ENCODE results near the gene OTULIN.
A peak's percentile ranks its signal among the peaks of the same experiment; 100 is the strongest.

The OTULIN gene

GRCh38 chr5:14696851-14697250 lies 32.3 kb downstream of the OTULIN start:
- DNase-seq, result no peak

GRCh38 chr5:14698495-14698894 lies 34.0 kb downstream of the OTULIN start:
- DNase-seq, result no peak

- no peak for DNase-seq
Measured at GRCh38 chr5:14699159-14699558, 34.6 kb downstream of the OTULIN start.

DNA sequence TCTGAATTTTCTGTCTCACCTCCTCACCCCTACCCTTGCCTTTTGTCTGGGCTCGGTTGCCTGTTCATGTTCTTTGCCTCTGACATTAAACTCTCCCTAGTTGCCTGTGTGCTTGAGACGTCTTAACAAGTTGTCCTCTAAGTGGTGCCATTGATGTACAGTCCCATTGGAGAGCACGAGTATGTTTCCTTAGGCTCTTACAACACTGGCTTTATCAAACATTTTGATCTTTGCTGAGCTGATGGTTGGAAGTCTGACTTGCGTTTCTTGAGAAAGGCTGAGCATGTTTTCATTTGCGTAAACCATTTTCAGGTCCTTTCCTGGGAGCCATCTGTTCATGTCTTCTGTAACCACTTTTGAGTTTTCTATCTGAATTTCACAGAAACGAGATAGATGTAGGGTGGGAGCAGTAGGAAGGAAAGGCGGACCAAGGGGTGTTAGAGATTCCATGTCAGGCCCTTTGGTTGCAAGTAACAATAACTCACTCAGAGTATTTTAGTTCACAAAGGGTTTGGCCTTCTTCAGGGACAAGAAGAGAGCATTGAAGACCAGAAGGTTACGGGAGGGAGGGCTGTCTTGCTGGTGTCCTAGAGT lies 35.4 kb downstream of the OTULIN start:
- no peak for DNase-seq

DNA sequence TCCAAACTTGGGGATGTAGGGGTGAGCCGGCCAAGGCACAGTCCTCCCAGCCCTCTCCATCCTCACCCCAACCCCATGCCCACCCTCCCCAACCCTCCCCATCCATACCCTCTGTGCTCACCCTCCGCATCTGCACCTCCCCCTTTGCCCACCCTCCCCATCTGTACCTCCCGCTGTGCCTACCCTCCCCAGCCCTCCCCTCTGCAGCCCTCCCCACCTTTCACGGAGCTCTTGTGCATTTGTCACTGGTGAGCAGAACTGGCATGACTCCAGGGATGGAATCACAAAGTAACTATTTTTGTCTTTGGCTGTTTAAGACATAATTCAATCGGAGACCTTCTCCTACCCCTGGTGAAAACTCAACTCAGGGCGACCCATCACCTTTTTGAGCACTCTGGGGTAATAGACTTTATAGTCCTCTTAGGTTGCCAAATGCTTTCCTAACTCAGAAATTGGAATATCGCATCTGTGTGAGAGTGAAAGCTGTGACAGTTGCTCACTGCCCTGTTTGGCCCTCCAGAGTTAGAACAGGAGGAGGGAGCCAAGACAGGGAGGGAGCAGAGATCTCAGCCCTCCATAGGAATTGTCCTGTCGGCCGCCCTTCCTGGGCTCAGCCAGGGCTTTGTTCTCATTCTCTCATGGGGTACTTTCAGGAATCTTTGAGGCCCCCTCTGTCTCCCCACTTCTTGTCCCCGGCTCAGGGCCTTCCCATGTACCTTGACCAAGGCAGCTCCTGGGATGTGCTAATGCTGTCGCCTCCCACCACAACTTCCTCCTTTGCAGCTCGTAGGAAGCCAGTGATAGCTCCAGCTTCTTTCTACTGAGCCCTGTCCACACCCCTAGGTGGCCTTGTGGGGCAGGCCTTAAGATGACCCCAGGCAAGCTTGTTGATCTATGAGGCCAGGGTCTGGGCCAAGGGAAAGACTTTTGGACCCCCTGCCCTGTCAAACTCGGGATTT lies 36.2 kb downstream of the OTULIN start:
- DNase-seq, result no peak

GRCh38 chr5:14701556-14701955 lies 37.0 kb downstream of the OTULIN start:
- DNase-seq, result no peak

DNA sequence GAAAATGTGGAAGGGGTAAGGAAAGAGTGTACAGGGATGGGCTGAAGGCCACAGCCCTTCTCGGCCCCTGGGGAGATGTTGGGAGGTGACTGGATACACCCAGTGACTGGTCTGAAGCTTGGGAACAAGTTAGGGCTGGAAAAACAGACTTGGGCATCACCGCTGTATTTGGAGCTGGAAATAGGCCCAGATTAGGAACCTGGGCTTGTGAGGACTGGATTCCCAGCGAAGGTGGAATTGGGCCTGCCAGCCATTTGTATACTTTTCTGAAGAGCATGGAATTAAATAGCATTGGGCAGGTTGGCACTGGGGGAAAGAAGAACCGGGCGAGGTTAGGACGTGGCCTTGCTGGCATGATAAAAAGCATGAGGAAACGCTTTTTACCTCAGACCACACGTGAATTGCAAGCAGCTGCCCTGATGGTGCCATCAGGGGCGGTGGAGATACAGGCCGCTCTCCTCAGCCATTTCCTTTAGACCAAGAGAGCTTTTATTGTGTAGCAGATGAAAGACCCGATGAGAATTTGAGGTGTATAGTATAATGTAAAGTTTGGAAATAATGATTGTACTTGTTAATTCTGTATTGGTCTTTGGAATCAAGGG lies 37.8 kb downstream of the OTULIN start:
- no peak for DNase-seq

DNA sequence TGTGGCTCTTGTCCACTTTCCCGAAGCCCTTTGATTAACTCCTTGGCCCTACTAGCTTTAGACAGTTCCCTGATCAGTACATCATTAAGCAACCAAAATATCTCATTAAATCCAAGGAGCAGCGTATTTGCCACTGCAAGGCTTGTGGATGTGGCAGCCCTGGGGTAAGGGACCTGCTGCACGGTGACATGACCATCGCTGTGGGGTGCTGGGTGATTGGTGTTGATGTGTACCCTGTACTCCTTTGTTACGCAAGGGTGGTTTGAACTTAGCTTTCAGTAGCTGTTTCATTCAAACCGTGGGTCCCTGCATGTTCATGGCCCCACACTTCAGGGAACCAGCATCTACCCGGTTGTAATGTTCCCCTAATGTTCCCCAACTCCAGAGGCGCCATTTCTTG lies 41.0 kb downstream of the OTULIN start:
- DNase-seq, result no peak

GRCh38 chr5:14706615-14707021 lies 42.1 kb downstream of the OTULIN start:
- peak in 1 of 51 donors; percentile 6 for DNase-seq

GRCh38 chr5:14707811-14708390 lies 43.4 kb downstream of the OTULIN start:
- DNase-seq, result peak in 1 of 51 donors; percentile 25

- DNase-seq, result no peak
Measured at GRCh38 chr5:14708551-14708950, 44.0 kb downstream of the OTULIN start.

GRCh38 chr5:14710313-14710994 lies 45.9 kb downstream of the OTULIN start:
- DNase-seq, result no peak

DNA sequence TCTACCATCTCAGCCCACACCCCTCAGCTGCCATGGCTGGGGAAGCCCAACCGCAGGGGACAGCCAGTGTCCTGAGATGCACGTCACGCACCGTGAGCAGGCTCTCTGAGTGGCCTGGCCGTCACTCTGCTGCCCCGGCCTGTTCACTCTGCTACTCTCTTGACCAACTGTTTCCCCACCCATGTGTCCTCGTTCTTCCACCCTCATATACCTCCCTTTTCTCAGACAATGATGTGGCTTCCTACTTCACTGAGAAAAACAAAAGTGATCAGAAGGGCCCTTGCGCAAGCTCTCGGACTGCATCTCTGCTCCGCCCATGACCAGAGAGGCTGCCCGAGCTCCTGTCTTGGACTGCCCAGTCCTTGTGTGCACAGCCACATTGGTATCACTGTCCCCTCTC lies 47.6 kb downstream of the OTULIN start:
- no peak for DNase-seq

DNA sequence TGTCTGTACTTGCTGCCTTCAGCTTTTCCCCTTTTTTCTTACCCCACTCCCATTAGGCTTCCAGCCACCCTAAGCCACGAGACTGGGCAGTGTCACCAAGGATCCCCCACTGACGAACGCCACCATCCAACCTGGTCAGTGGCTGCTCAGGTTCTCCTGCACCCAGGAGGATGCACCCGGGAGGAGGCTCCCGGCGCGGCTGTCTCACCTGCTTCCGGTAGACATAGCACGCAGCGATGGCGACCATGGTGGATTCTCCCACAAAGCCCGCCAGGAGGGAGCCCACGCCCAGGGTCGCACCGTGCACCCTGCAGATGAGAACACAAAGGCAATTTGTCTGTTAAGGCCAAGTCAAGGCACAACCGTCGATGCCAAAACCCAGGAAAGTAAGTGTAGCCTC lies 48.1 kb downstream of the OTULIN start:
- no peak for DNase-seq

GRCh38 chr5:14713476-14714390 lies 49.2 kb downstream of the OTULIN start:
- DNase-seq, result no peak

DNA sequence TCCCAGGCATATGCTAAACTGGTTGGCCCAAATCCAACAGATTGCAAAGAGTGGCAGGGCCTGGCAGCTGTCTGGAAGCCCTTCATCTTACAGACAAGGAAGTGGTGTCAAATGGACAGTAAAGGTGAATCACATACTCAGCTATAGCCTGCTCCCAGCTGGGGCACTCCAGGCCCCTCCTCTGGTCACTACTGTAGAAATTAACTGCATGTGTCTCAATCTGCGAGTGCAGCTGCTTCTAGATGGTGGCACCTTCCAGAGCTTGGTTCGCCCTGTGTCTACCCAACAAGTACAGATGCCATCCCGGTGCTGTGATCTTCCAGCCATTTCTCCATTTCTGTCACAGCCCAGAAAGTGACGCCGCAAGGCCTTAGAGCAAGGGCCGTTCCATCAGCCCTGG lies 50.2 kb downstream of the OTULIN start:
- no peak for DNase-seq

DNA sequence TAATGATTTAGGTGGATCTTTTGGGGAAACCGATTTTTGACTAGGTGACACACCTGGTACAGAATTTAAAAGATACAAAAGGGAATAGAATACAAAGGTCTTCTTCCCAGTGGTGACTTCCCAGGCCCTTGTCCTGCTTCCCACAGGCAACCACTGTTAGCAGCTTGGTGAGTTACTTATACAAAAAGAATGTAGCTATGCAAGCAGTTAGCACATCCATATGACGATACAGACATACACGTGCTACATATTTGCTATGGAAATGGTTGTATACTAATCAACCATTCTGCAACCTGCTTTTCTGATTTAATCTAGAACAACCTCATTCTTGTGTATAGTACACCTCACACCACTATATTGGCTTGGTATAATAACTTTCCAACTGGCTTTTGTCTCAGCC lies 51.0 kb downstream of the OTULIN start:
- no peak for DNase-seq

DNA sequence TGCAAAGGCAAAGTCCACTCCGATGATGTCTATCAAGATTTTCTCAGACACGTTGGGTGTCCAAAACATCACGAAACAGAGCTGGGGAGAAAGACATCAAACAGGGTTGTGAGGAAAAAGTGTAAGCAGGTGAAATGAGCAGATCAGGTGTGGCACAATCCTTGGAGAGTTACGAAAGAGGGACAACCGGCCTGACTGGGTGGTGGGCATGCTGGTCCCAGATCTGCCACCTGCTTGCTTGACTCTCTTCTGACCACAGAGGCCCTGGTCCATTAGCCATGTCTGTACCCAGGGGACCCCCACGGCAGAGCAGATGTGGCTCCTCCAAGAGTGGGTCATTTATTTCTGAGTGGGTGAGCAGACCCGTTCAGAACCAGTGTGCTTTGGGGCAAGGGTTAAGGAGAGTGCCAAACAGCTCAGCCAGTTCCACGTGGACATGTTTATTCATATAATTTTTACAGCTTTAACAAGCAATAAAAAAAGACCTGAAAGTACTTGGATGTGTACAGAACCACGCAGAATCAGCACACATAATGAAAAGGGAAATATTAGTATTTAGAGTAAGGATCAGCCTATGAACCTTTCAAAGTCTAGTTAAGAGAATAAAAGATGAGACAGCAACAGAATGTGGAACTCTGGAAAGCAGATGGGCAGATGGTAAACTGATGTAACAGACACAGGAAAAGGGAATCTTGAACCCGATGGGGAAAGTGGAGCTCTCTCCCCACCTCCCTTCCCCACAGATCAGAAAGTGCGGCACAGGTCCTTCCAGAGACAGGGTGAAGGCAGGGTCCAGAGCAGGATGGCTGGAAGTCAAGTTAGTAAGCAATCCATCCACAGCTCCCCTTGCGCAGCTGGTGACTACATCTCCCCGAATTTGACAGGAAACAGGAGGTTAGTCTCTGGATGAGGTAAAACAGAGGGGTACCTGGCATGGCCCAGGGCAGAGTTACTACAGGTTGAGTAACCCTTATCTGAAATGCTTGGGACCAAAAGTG lies 52.5 kb downstream of the OTULIN start:
- DNase-seq, result no peak

GRCh38 chr5:14718778-14719177 lies 54.3 kb downstream of the OTULIN start:
- DNase-seq, result no peak

Measured in hypothalamus (tissue), 51 donors.